ENCODE data around the gene PRKCH. TPM values are rescaled to one million over a fixed set of nuclear protein-coding genes. Genes with fewer than 3 reads are reported as not detected.

PRKCH gene
- total and polyA plus RNA-seq, 10 of the 15 experiments (the other 5 are each of a cell fraction or from before 2014, with no cell fraction given) = 10.7 to 140 (median 33.2) TPM

- no peak for ATAC-seq
- CTCF ChIA-PET = interaction anchor here (0.6 to 1.4 kb wide), 2 partner anchors 34 to 352 kb away, joined by 3 to 5 read pairs; no protein-coding TSS in a partner anchor
- DNase-seq (ENCODE audit: low read depth, low spot score) = no peak
- H3K4me3 ChIP-seq = no peak overlapping the region
- intact Hi-C loops (cut with micrococcal nuclease; ENCODE audit: unreplicated experiment) = no loop called here
- peaks cover 17 to 35% of the 10 kb centered on the region in 2 experiments for H3K36me3 ChIP-seq (ENCODE audit: control insufficient read depth in 2 of 2, insufficient read depth in 2 of 2, low read length in 1 of 2)
- no peaks in the 10 kb centered on the region for H3K79me2 ChIP-seq (ENCODE audit: control insufficient read depth, insufficient read depth, low read length)
- H3K4me2 ChIP-seq (ENCODE audit: control insufficient read depth, insufficient read depth) = no peak overlapping the region
- RAD21 ChIA-PET (ENCODE audit: unreplicated experiment) = no interaction called here
- H3K9me3 ChIP-seq (replicated peaks; ENCODE audit: control insufficient read depth, insufficient read depth, low read length) = no peaks in the 10 kb centered on the region
- TF ChIP-seq NKRF (conservative IDR thresholded peaks at IDR 0.05) = no peak
- no peak for TF ChIP-seq TCF12 (IDR thresholded peaks at IDR 0.05; ENCODE audit: low read depth, low read length)
- TF ChIP-seq BHLHE40 (IDR thresholded peaks at IDR 0.05; ENCODE audit: borderline replicate concordance in 1 of 2, low read depth in 2 of 2, low read length in 1 of 2) = no peak
- TF ChIP-seq POU2F2 (IDR thresholded peaks at IDR 0.05; ENCODE audit: borderline replicate concordance, low read depth, low read length) = no peak
- no peak for TF ChIP-seq ZZZ3 (IDR thresholded peaks at IDR 0.05; ENCODE audit: control insufficient read depth, insufficient read length, low read depth)
- no peak for TF ChIP-seq KDM1A (IDR thresholded peaks at IDR 0.05; ENCODE audit: borderline replicate concordance)
- TF ChIP-seq REST (IDR thresholded peaks at IDR 0.05; ENCODE audit: low read depth, low read length) = no peak
- no peak for TF ChIP-seq NFYA (IDR thresholded peaks at IDR 0.05; ENCODE audit: borderline replicate concordance, low read depth, low read length)
- TF ChIP-seq SUZ12 (IDR thresholded peaks at IDR 0.05; ENCODE audit: unreplicated experiment) = no peak
- no peak overlapping the region for H3K27ac ChIP-seq (ENCODE audit: control insufficient read depth, insufficient read depth)
- SMC1A ChIA-PET (ENCODE audit: uncharacterized antibody, unreplicated experiment) = interaction anchor here (1.0 to 1.6 kb wide), 3 partner anchors 10 to 352 kb away, joined by 4 to 7 read pairs (median 6); no protein-coding TSS in a partner anchor
- H2AFZ ChIP-seq (ENCODE audit: control insufficient read depth, low read depth, low read length) = no peak overlapping the region
- no peaks in the 10 kb centered on the region for H3K4me1 ChIP-seq (ENCODE audit: control insufficient read depth, insufficient read depth, low read length)
- FAIRE-seq = no peak
- BruUV-seq (replicated peaks) = no TSS peak
- no peaks in the 10 kb centered on the region for H3K27me3 ChIP-seq (replicated peaks in 1 of 2; ENCODE audit: control insufficient read depth in 2 of 2, insufficient read depth in 2 of 2, low read length in 1 of 2)
- 99% methylated on average over 4 of the region's 4 CpGs for WGBS (ENCODE audit: insufficient coverage, insufficient replicate concordance, low lambda C conversion rate, missing lambda C conversion rate)
- POLR2A ChIA-PET = interaction anchor here (1.0 kb wide), 1 partner anchor 104 kb away, joined by 3 read pairs; no protein-coding TSS in a partner anchor
- no peak overlapping the region for H3K9ac ChIP-seq (ENCODE audit: control insufficient read depth, insufficient read depth, low read length)
- no peaks in the 10 kb centered on the region for H4K20me1 ChIP-seq (ENCODE audit: control insufficient read depth, insufficient read depth)
- in situ Hi-C loops (cut with MboI) = no loop called here
Measured at GRCh38 chr14:61485661-61486060, 164.3 kb downstream of the PRKCH start.

Data from GM12878 (cell line).